Measurements from ENCODE around the gene ZEB1. TPM values are rescaled to one million over a fixed set of nuclear protein-coding genes. Genes with fewer than 3 reads are reported as not detected.
A peak's percentile ranks its signal among the peaks of the same experiment; 100 is the strongest.

The ZEB1 gene
- total and polyA plus RNA-seq, 7 donors = 5.5 to 255 (median 215) TPM

- WGBS, 2 donors = 89 to 94% methylated on average over 5 of the region's 5 CpGs
- no peak for DNase-seq
- Histone ChIP-seq H3K36me3 (no peaks in the 10 kb centered on the region), H3K9me3 (no peaks in the 10 kb centered on the region), H3K4me3 (no peak overlapping the region), H3K4me1 (peaks cover 0 to 12% (median 9%) of the 10 kb centered on the region in 4 donors), H3K27ac (no peak overlapping the region), H3K27me3 (no peaks in the 10 kb centered on the region)
- TF ChIP-seq CTCF (IDR thresholded peaks at IDR 0.05) (no peak), POLR2A (IDR thresholded peaks at IDR 0.05) (no peak), POLR2AphosphoS5 (IDR thresholded peaks at IDR 0.05) (no peak), EP300 (IDR thresholded peaks at IDR 0.05) (no peak)
- intact Hi-C loops (cut with DNase I) = loop anchor here (5.0 kb wide), 2 partner anchors 440 to 590 kb away; no protein-coding TSS in a partner anchor
These were observed 1.8 kb upstream of the ZEB1 start for GRCh38 chr10:31317171-31317570.

DNA sequence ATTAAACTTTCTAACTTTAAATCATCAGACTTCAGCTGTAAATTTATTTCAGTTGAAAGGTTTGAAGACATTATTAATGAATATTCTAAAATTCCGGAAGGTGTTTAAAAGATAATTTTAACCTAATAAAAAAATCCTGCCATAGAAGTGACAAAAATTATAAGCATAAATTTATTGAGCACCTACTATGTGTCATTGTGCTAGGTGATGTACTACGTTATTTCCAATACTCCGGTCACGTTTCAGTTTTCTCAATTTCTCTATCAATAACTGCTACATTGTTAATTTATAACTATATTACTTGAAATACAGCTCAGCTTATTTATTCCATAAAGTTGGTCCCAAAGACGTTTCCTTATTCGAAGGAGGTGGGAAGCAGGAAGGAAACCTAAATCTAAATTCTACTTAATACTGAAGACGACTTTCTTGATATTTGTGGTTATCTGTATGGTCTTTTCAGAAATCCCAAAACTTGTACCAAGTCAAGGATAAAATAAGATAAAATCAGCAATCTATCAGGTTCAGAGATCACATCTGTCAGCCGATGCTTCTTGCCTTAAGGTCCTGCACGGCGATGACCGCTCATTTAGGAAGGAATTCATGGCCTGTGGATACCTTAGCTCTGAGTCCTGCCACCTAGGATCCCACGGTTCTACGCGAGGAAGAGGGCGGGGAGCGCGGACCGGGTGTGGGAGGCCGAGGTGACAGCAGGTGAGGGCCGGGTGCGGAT is 1.2 kb upstream of the ZEB1 start:
- H3K27ac ChIP-seq = peak overlapping the region; percentile 97 to 99 (median 98)
- H3K27me3 ChIP-seq = no peaks in the 10 kb centered on the region
- H3K36me3 ChIP-seq = no peaks in the 10 kb centered on the region
- intact Hi-C loops (cut with DNase I) = loop anchor here (2.0 to 5.0 kb wide), 3 partner anchors 285 to 591 kb away; no protein-coding TSS in a partner anchor
- no peak for TF ChIP-seq POLR2AphosphoS5 (IDR thresholded peaks at IDR 0.05)
- TF ChIP-seq EP300 (IDR thresholded peaks at IDR 0.05) = no peak
- TF ChIP-seq CTCF (IDR thresholded peaks at IDR 0.05) = no peak
- no peak for TF ChIP-seq POLR2A (IDR thresholded peaks at IDR 0.05)
- peaks cover 0 to 19% (median 16%) of the 10 kb centered on the region in 4 donors for H3K4me1 ChIP-seq
- WGBS, 2 donors = 26 to 29% methylated on average over 21 of the region's 21 CpGs
- H3K4me3 ChIP-seq = peak overlapping the region; percentile 78 to 98 (median 88)
- DNase-seq = no peak
- H3K9me3 ChIP-seq = no peaks in the 10 kb centered on the region

DNA sequence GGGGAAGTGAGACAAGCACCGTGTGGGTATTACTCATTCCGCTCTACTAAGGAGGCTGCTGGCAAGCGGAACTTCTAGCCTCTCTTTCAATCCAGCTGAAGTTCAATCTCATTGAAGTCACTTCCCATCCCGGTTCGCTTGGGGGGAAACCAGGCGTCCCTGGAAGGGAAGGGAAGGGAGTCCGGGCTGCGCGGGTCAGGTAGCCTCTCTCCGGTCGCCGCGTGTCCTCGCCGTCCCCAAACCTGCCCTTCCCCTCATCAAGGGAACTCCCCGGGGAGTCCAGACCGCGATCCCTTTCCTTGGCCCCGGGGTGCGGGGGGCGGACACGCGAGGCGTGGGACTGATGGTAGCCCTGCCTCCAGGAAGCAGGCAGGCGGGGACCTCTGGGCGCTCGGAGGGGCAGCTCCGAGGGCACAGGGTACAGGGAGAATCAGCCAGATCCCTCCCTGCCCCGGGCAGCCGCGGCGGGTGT is 598 bp upstream of the ZEB1 start:
- Histone ChIP-seq H3K9me3 (no peaks in the 10 kb centered on the region), H3K4me3 (peak overlapping the region; percentile 78 to 98 (median 88)), H3K4me1 (peaks cover 0 to 25% (median 20%) of the 10 kb centered on the region in 4 donors), H3K27me3 (no peaks in the 10 kb centered on the region), H3K36me3 (no peaks in the 10 kb centered on the region), H3K27ac (peak overlapping the region; percentile 97 to 99 (median 98))
- peak; percentile 85 for DNase-seq
- intact Hi-C loops (cut with DNase I) = loop anchor here (2.0 to 5.0 kb wide), 3 partner anchors 286 to 591 kb away; no protein-coding TSS in a partner anchor
- WGBS, 2 donors = 0% methylated on average over 32 of the region's 32 CpGs
- no peak for TF ChIP-seq CTCF (IDR thresholded peaks at IDR 0.05)
- peak; percentile 4 to 47 (median 12) for TF ChIP-seq POLR2AphosphoS5 (IDR thresholded peaks at IDR 0.05)

- DNase-seq = peak; percentile 78
- Histone ChIP-seq H3K27ac (peak overlapping the region; percentile 97 to 99 (median 98)), H3K4me3 (peak overlapping the region; percentile 78 to 98 (median 88)), H3K9me3 (no peaks in the 10 kb centered on the region), H3K27me3 (no peaks in the 10 kb centered on the region), H3K36me3 (no peaks in the 10 kb centered on the region), H3K4me1 (peaks cover 0 to 40% (median 31%) of the 10 kb centered on the region in 4 donors)
- TF ChIP-seq CTCF (IDR thresholded peaks at IDR 0.05) = no peak
- peak in 1 of 4 donors; percentile 5 for TF ChIP-seq POLR2AphosphoS5 (IDR thresholded peaks at IDR 0.05)
- intact Hi-C loops (cut with DNase I) = loop anchor here (1.0 to 5.0 kb wide), 8 partner anchors 172 to 593 kb away; no protein-coding TSS in a partner anchor
- WGBS, 2 donors = 0 to 1% methylated on average over 129 of the region's 129 CpGs
These were observed 860 bp downstream of the ZEB1 start for GRCh38 chr10:31319602-31320549.

Measured in sigmoid colon (tissue), 7 donors.